Globus pallidus (tissue), 1 donor: ENCODE data around the gene TSSC4.

Source experiments
- DNase-seq: peaks from one replicate; pipeline ENCODE4 v3.0.0-alpha.2; 2015; ENCODE audit warnings: low spot score

The TSSC4 gene

GRCh38 chr11:2400762-2401435 lies 349 bp downstream of the TSSC4 start:
- no peak for DNase-seq

DNA sequence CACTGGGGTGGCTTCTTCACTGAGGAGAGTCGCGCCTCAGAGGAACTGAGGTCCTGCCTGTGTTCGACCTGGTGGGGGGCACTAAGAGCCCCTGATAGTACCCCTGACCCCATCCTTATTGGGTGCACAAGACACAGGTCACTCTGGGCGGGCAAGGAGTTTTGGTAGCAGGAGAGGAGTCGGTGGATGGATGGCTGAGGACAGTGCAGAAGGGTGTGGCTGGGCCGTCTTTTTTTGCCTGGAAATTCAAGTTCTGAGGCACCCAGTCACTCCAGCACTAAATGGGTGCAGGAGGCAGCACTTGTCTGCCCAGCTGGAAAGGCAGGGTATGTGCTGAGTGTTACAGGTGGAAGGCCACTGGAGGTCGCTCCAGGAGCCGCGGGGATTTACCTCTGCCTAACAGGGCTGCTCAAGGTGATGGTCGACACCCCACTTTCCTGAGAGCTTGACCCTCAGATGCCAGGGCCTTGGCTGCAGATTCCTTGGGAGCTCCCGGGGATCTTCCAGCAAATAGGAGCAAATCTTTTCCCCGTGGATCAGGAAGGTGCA lies 960 bp downstream of the TSSC4 start:
- DNase-seq: no peak

- DNase-seq: no peak
Observed at GRCh38 chr11:2402106-2402505, 1.6 kb downstream of the TSSC4 start.

- DNase-seq: no peak
Observed at GRCh38 chr11:2402890-2403645, 2.5 kb downstream of the TSSC4 start.

- DNase-seq: no peak
Observed at GRCh38 chr11:2404735-2405196, 4.2 kb downstream of the TSSC4 start.

DNA sequence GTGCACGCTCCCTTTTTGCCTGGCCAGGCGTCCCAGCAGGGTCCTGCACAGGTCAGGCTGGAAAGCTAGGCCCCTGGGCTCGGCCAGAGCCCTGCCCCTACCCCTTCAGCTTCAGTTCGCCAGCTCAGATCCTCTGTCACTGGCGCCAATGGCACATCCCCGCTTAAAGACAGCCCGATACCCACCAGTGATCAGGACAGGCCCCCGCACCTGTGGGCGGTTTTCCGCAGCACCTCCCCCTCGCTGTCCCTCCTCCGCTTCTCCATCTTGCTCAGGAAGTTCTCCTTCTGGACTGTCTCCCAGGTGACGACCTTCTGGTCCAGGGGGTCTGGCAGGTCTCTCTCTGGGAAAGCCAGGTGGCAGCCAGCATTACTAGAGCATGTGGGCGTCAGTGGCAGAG lies 5.9 kb downstream of the TSSC4 start:
- no peak for DNase-seq

DNA sequence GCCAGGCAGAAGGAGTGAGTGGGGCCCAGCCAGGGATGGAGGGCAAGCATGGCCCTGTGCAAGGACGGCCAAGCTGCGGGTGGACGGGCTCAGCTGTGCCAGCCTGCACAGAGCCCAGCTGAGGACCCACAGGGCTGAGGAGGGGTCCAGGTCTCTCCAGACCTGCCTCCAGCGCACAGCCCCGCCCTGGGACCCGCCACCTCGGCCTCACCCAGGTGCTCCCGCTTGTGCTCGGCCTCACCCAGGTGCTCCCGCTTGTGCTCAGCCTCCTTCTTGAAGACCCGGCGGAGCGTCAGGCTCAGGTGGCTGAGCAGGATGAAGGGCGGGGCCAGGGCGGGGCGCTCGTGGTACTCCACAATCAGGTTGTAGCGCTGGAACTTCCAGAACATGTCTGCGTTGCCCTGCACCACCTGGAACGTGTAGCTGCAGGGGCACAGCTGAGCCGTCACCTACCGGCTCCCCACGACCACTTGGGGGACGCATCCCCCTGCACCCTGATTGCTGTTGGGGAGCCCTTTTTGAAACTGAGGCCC lies 6.4 kb downstream of the TSSC4 start:
- no peak for DNase-seq

DNA sequence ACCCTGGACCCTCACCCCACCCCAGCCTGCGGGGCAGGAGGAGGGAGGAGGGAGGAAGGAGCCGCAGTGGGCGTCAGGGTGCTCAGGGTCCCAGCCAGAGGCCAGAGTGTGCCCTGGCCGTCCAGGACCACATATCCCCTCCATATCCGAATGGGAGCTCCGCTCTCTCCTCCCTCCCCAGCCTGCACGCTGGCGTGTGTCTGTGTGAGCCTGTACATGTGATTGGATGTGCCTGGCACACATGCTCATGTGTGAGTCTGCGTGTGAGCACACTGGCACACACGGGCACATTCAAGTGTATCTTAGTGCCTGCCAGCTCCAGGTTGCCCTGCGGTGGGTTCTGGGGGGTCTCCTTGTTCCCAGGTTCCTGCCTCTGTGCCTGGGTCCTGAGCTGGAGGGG lies 8.1 kb downstream of the TSSC4 start:
- DNase-seq: no peak

GRCh38 chr11:2409126-2409525 lies 8.6 kb downstream of the TSSC4 start:
- DNase-seq: no peak

DNA sequence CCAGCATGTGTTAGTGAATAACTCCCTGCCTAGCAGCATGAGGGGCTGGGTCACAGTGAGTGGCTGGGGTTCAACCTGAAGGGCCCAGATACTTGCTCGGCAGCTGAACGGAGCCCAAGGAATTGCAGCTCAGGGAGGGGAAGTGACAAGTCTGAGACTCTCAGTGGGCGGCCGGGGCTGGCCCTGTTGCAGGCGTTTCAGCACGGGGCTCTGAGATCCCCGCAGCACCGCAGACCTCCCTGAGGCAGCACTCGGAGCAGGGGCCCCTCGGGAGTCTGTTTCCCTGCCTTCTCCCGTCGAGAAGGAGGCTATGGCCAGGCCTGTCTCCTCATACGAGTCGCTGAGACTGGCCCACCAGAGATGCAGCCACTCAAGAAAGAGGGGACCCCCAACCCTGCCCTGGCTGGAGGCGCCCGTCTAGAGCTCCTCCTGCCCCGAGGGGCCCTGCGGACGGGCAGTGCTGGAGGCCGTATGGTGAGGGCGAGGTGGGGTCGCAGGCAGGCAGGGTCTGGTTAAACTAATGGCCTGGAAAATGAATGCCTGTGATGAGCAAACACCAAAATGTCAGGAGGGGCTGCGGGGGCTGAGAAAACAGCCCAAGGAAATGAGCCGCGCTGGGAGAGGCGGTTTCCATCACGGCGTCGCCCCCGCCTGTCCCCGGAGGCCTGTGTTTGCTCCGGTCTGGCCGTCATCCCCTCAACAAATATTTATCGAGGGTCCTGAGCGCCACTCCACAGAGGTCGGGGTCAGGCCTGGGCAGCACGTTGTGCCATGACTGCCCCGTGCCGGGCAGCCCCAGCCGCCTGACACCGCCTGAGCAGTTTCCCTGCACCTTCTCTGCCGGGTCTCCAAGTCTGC lies 9.3 kb downstream of the TSSC4 start:
- no peak for DNase-seq

DNA sequence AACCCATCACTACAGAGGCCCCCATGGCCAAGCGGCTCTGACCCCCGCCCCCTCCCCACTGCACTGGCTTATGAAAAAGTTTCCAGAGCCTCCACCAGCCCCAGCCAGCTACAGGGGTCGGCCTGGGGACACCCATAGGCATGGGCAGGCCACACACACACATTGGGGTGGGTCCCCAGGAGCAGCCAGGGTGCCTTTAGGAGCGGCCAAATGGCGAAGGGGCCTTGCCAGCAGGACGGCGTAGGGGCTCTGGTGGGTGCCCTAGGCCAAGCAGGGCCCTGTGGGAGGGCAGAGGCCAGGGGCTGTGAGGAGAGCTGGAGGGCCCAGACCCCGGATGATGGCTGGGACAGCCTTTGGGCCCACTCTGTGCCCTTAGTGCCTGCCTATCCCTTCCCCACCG lies 10.1 kb downstream of the TSSC4 start:
- no peak for DNase-seq

DNA sequence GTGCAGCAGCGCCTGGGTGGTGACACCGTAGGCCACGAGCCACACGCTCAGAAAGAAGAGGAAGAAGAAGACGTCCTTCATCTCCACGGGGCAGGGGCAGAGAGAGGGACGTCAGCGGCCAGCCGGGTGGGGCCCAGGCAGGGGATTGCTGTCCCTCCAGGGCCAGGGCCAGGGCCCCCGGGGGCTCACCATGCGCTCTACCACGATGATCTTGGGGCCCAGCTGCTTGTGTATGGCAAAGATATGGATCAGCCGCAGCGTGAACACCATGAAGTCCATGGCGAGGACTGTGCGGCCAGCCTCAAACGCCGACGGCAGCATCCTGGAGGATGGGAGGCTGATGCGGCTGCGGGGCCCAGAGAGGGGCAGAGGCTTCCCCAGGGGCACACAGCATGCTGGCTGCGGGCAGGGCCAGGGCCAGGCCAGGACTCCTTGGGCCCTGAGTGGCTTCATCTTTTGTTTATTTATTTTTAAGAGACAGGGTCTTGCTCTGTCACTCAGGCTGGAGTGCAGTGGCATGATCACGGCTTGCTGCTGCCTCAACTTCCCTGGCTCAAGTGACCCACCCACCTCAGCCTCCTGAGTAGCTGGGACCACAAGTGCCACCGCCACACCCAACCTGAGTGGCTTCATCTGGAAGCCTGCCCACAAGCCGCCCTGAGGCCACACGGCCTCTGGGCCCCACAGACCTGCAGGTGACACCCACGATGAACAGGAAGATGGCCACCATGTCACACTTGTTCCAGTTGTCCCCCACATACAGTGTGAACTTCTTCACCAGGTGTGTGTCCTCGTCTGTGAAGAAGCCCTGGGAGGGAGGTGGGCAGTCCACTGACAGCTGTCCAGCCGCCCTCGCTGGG lies 11.1 kb downstream of the TSSC4 start:
- DNase-seq: no peak

- no peak for DNase-seq
Observed at GRCh38 chr11:2412323-2412722, 11.8 kb downstream of the TSSC4 start.

GRCh38 chr11:2413742-2414579 lies 13.4 kb downstream of the TSSC4 start:
- DNase-seq: no peak

DNA sequence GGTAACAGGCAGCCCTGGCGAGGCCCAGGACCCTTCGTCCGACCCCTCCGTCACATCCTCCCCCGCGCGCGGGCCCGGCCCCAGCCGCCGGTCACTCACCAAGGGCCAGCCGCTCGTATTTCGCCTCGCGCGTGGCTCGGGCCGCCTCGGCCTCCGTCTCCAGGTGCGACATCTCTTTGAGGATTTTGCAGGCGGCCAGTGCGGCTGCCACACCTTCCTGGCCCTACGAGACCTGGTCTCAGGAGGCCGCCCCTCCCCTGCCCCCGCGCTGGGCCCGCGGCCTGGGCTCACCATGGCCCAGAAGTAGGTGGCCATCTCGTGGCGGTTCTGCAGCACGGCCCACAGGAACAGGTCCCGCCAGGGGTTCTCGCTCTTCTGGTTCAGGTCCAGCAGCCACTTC lies 14.1 kb downstream of the TSSC4 start:
- no peak for DNase-seq

DNA sequence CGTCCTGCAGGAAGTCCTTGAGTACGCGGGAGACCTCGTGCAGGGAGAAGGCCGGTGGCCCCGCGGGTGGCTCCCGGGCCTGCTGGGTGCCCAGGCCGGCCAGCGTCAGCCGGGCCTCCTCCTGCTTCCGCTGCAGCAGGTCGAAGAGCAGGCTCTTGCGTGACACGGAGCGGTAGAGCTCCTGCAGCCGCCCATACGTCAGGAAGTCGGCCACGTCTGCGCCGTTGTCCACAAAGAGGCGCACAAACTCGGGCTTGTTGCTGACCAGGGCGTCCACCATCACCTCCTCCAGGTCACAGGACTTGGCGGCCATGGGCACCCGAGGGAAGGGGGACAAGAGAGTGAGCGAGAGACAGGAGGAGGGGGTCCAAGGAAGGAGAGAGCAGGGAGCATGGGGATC lies 14.6 kb downstream of the TSSC4 start:
- DNase-seq: no peak

DNA sequence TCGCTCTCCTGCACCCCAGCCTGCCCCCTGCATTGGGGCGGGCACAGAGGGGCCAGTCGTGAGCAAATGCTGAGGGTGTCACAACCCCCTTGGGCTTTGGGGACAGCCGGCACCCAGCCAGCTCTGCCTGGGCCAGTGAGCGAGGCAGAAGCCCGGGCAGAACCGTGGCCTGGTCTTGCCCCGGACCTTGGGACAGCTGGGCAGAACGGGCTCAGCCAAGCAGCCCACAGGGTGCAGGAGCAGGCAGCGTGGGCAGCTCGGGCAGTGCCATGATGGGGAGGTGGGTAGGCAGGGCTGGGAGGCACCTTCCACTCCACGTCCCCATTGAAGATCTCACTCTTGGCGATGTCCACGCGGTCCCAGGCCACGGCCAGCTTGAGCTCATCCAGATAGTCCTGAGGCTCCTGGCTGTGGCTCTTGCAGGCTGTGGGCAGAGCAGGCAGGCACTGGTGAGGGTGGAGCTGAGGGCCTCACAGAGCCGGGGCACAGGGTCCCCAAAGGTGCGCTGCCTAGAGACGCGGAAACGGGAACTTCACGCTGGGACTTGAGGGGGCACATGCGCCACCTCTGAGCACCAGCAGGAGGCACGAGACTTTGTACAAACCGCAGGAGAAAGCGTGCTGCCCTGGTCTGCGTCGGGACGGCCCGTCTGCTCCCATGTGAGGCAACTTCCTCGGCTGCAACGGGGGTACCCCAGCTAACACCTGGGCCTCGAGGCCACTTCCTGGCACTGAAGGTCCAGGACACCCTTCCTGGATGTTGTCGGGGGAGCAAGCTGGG lies 15.2 kb downstream of the TSSC4 start:
- DNase-seq: no peak

DNA sequence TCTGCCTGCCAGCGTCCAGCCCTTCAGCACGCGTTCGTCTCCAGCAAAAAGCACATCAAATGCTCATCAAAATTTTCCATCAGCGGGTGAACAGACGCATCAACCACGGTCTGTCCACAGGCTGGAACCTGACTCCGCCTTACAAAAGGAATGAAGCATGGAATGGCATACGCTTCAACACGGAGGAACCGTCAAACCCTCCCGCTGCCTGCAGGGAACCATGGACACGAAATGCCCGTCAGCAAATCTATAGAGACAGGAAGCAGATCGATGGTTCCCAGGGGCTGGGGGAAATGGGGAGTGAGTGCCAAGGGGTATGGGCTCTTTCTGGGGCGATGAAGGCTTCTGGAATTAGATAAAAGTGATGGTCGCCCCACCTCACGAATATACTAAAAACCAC lies 16.2 kb downstream of the TSSC4 start:
- no peak for DNase-seq

- DNase-seq: no peak
Observed at GRCh38 chr11:2417856-2418692, 17.5 kb downstream of the TSSC4 start.
